HG03439 (cell line): ENCODE results near the gene STAG1.
"Not testable (repeated sequence)": the region's sequence is repeated elsewhere in the genome, so short reads cannot be mapped to it uniquely, and the experiment has no call there.

Experiments
- ATAC-seq: cut with Tn5 transposase; IDR thresholded peaks from one replicate; pipeline ENCODE4 v1.9.1; 2021; ENCODE audit warnings: mild to moderate bottlenecking, moderate library complexity; ENCODE audit not compliant: unreplicated experiment

The STAG1 gene

GRCh38 chr3:136752172-136752421 lies at the start of gene STAG1:
TSS of gene STAG1 (minus strand) at chr3:136752378. CDS start at chr3:136630898, 121,480 bp downstream.
- ATAC-seq, result no peak

- ATAC-seq, result not testable (repeated sequence)
Measured at GRCh38 chr3:136801146-136801545, 49.0 kb upstream of the STAG1 start.

GRCh38 chr3:136792556-136793330 lies 40.6 kb upstream of the STAG1 start:
- no peak for ATAC-seq

- ATAC-seq, result no peak
Measured at GRCh38 chr3:136790786-136791185, 38.6 kb upstream of the STAG1 start.

- ATAC-seq, result no peak
Measured at GRCh38 chr3:136789976-136790375, 37.8 kb upstream of the STAG1 start.

GRCh38 chr3:136788154-136788553 lies 36.0 kb upstream of the STAG1 start:
- no peak for ATAC-seq

- peak; percentile 80 for ATAC-seq
Measured at GRCh38 chr3:136787349-136787748, 35.2 kb upstream of the STAG1 start.

- ATAC-seq, result no peak
Measured at GRCh38 chr3:136783708-136784191, 31.6 kb upstream of the STAG1 start.

GRCh38 chr3:136780741-136781140 lies 28.6 kb upstream of the STAG1 start:
- no peak for ATAC-seq

GRCh38 chr3:136778865-136779264 lies 26.7 kb upstream of the STAG1 start:
- no peak for ATAC-seq

- no peak for ATAC-seq
Measured at GRCh38 chr3:136772709-136773108, 20.5 kb upstream of the STAG1 start.

- ATAC-seq, result not testable (repeated sequence)
Measured at GRCh38 chr3:136758160-136759102, 6.3 kb upstream of the STAG1 start.

GRCh38 chr3:136755192-136755591 lies 3.0 kb upstream of the STAG1 start:
- ATAC-seq, result no peak

- no peak for ATAC-seq
Measured at GRCh38 chr3:136753326-136753939, 1.3 kb upstream of the STAG1 start.

- ATAC-seq, result peak; percentile 87
Measured at GRCh38 chr3:136752422-136753325, 496 bp upstream of the STAG1 start.

GRCh38 chr3:136751316-136752171 lies 634 bp downstream of the STAG1 start:
- ATAC-seq, result peak; percentile 16

- ATAC-seq, result no peak
Measured at GRCh38 chr3:136750897-136751315, 1.3 kb downstream of the STAG1 start.

- no peak for ATAC-seq
Measured at GRCh38 chr3:136750209-136750896, 1.8 kb downstream of the STAG1 start.

- not testable (repeated sequence) for ATAC-seq
Measured at GRCh38 chr3:136749602-136750001, 2.6 kb downstream of the STAG1 start.
